ENCODE measurements around the gene NTM.

DNA sequence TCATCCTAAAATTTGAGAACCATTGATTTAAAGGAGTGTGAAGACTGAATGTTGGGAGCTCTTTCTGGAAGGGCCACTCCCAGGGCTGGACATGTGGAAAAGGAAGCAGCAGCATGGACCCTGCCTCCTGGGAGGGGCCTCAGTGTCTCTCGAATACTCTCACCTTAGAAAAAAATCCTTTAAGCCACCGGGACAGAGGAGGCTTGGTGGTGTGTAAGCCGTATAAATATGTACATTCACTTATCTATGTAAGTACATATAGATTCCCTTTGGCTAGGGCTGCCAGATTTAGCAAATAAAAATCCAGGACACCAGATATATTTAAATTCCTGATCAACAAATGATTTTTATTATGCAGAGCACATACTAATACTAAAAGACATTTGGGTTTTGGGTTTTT, 17.6 kb downstream of the NTM start:
- TF ChIP-seq, protein P1, sequence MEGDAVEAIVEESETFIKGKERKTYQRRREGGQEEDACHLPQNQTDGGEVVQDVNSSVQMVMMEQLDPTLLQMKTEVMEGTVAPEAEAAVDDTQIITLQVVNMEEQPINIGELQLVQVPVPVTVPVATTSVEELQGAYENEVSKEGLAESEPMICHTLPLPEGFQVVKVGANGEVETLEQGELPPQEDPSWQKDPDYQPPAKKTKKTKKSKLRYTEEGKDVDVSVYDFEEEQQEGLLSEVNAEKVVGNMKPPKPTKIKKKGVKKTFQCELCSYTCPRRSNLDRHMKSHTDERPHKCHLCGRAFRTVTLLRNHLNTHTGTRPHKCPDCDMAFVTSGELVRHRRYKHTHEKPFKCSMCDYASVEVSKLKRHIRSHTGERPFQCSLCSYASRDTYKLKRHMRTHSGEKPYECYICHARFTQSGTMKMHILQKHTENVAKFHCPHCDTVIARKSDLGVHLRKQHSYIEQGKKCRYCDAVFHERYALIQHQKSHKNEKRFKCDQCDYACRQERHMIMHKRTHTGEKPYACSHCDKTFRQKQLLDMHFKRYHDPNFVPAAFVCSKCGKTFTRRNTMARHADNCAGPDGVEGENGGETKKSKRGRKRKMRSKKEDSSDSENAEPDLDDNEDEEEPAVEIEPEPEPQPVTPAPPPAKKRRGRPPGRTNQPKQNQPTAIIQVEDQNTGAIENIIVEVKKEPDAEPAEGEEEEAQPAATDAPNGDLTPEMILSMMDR (IDR thresholded peaks at IDR 0.05): no peak
- no peak for TF ChIP-seq POLR2A (IDR thresholded peaks at IDR 0.05)

All from adrenal gland (tissue), 5 donors.